ENCODE results near the gene MMAA. TPM values are rescaled to one million over a fixed set of nuclear protein-coding genes. Genes with fewer than 3 reads are reported as not detected.

MMAA gene
- total and polyA plus RNA-seq, 9 of the 15 experiments (the other 6 are each of a cell fraction or from before 2014, with no cell fraction given) = 0.86 to 2.3 (median 1.4) TPM

DNA sequence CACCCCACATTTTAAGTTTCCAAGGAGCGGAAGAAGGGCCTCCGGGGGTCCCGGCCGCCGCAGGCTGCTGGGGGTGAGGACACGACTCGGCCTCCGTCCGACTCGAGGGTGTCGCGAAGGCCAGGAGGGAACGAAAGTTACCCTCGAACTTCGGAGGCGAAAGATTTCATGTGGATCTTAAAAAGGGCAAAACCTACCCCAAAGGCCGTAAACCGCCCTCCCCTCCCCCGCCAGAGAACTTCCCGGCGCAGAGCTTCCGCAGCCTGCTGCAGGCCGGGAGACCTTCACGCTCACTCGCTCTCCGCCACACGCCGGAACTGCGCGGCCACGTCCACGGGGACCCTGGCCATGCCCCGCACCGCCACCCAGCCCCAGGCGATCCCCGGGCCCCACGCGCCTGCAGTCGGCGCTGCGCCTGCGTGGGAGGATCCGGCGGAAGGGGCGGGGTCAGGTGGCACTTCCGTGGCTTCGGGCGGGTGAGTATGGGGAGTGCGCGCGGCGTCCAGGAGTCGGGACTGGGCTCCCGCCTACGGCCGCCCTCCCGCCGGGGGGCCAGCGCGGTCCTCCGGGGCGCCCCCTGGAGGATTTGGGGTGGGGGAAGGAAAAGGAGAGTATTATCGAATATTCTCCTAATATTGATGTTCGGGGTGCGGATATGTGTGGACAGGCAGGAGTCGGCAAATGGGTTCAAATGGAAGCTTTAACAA lies at the start of gene MMAA (continued):
- TF ChIP-seq, protein P1, sequence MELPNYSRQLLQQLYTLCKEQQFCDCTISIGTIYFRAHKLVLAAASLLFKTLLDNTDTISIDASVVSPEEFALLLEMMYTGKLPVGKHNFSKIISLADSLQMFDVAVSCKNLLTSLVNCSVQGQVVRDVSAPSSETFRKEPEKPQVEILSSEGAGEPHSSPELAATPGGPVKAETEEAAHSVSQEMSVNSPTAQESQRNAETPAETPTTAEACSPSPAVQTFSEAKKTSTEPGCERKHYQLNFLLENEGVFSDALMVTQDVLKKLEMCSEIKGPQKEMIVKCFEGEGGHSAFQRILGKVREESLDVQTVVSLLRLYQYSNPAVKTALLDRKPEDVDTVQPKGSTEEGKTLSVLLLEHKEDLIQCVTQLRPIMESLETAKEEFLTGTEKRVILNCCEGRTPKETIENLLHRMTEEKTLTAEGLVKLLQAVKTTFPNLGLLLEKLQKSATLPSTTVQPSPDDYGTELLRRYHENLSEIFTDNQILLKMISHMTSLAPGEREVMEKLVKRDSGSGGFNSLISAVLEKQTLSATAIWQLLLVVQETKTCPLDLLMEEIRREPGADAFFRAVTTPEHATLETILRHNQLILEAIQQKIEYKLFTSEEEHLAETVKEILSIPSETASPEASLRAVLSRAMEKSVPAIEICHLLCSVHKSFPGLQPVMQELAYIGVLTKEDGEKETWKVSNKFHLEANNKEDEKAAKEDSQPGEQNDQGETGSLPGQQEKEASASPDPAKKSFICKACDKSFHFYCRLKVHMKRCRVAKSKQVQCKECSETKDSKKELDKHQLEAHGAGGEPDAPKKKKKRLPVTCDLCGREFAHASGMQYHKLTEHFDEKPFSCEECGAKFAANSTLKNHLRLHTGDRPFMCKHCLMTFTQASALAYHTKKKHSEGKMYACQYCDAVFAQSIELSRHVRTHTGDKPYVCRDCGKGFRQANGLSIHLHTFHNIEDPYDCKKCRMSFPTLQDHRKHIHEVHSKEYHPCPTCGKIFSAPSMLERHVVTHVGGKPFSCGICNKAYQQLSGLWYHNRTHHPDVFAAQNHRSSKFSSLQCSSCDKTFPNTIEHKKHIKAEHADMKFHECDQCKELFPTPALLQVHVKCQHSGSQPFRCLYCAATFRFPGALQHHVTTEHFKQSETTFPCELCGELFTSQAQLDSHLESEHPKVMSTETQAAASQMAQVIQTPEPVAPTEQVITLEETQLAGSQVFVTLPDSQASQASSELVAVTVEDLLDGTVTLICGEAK (IDR thresholded peaks at IDR 0.05) = peak; percentile 91
- TF ChIP-seq, protein P1 (CRISPR knock-in tag; IDR thresholded peaks at IDR 0.05) = no peak; the same call in 1 of the 2 replicates
- TF ChIP-seq TAF7 (tag; IDR thresholded peaks at IDR 0.05) (0 out of 2 replicates have a peak, but pooled peaks have one; percentile 18), CBX3 (IDR thresholded peaks at IDR 0.05; ENCODE audit: borderline replicate concordance in 1 of 2, low read length in 2 of 2) (peak in 1 of 2 experiments; percentile 11; a peak in 1 of 3 replicates), MEF2D (tag; conservative IDR thresholded peaks at IDR 0.05; ENCODE audit: low read depth) (no peak), POLR2AphosphoS5 (IDR thresholded peaks at IDR 0.05; ENCODE audit: control insufficient read depth, insufficient read depth, low read depth, low read length) (peak; percentile 96), JUND (IDR thresholded peaks at IDR 0.05; ENCODE audit: borderline replicate concordance, low read depth, low read length) (0 out of 2 replicates have a peak, but pooled peaks have one; percentile 32), JUND (tag; IDR thresholded peaks at IDR 0.05; ENCODE audit: borderline replicate concordance, low read depth, low read length) (no peak), CREB1 (IDR thresholded peaks at IDR 0.05) (peak; percentile 39; the same call in 1 of the 2 replicates), CREB1 (CRISPR knock-in tag; IDR thresholded peaks at IDR 0.05) (peak; percentile 56; the same call in 1 of the 2 replicates)
- TF ChIP-seq, protein P2, sequence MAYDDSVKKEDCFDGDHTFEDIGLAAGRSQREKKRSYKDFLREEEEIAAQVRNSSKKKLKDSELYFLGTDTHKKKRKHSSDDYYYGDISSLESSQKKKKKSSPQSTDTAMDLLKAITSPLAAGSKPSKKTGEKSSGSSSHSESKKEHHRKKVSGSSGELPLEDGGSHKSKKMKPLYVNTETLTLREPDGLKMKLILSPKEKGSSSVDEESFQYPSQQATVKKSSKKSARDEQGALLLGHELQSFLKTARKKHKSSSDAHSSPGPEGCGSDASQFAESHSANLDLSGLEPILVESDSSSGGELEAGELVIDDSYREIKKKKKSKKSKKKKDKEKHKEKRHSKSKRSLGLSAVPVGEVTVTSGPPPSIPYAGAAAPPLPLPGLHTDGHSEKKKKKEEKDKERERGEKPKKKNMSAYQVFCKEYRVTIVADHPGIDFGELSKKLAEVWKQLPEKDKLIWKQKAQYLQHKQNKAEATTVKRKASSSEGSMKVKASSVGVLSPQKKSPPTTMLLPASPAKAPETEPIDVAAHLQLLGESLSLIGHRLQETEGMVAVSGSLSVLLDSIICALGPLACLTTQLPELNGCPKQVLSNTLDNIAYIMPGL (CRISPR knock-in tag; IDR thresholded peaks at IDR 0.05) = peak; percentile 73; the same call in 1 of the 2 replicates
- TF ChIP-seq, protein P3, sequence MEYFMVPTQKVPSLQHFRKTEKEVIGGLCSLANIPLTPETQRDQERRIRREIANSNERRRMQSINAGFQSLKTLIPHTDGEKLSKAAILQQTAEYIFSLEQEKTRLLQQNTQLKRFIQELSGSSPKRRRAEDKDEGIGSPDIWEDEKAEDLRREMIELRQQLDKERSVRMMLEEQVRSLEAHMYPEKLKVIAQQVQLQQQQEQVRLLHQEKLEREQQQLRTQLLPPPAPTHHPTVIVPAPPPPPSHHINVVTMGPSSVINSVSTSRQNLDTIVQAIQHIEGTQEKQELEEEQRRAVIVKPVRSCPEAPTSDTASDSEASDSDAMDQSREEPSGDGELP (CRISPR knock-in tag; IDR thresholded peaks at IDR 0.05; ENCODE audit: borderline replicate concordance) = peak; percentile 81; the same call in 1 of the 2 replicates
